GM21619 (cell line): ENCODE measurements around the gene PBX3.

Experiments used
- ATAC-seq: cut with Tn5 transposase; IDR thresholded peaks from one replicate; pipeline ENCODE4 v1.9.1; 2021; ENCODE audit not compliant: unreplicated experiment

PBX3 gene

GRCh38 chr9:125970340-125970739 lies 223.2 kb downstream of the PBX3 start:
- ATAC-seq = no peak

- no peak for ATAC-seq
Observed at GRCh38 chr9:125971050-125971449, 223.9 kb downstream of the PBX3 start.

DNA sequence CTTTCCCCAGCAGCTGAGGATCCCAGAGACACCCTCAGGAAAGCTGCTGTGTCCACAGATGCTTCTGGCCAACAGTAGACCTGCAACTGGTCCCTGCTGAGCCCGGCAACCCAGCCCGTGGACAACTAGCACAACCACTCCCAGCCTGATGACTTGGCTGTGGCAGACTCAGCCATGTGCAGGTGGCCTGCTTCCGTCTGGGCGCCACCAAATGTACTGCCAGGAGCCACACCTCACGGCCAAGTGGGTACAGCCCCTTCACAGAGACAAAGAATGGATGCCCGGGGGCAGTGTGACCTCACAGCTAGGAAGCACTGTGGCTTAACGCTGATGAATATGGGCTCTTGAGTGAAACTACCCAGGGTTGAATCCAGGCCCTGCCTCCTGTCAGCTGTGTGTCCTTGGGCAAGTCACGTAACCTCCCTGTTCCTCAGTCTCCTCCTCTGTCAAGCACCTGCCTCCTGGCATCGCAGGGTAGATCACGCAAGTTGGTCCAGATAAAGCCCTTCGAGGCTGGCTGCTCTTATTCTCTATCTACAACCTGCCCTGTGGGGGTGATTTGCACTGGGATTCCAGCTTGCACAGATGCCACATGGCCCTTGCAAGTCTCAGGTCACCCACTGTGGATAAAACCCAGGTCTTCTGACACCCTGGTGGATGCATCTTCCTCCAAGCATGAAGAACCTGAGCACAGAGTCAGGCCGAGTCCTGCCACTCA lies 225.0 kb downstream of the PBX3 start:
- no peak for ATAC-seq

DNA sequence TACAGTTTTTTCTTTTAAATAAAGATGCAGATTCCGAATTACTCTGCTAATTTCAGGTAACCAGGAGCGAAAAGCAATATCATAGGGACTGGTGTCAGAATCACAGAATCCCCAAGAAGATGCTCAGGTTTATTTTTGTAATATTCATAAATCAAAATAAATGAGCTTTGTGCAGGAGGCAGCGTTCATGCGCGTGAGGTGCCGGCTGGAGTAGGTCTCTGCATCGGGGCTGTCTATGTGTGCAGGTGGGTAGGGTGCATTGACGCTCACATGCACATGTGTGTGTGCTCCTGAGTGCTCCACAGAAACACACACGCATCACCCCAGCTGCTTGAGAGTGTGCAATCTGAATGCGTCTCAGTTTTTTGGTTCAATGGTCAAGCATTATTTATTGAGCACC lies 226.4 kb downstream of the PBX3 start:
- no peak for ATAC-seq

- ATAC-seq = no peak
Observed at GRCh38 chr9:125974705-125975104, 227.5 kb downstream of the PBX3 start.

GRCh38 chr9:125977223-125977622 lies 230.1 kb downstream of the PBX3 start:
- no peak for ATAC-seq

DNA sequence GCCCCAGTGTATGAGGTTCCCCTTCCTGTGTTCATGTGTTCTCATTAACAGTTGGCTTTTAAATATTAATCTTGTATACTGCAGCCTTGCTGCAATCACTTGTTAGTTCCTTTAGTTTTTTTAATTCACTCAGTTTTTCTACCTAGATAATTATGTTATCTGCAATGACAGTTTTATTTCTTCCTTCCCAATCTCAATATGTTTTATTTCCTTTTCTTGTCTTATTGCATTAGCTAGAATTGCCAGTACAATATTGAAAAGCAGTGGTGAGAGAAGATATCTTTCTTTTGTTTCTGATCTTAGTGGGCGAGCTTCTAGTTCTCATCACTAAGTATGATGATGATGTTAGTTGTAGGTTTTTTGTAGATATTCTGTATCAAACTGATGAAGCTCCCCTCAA lies 232.2 kb downstream of the PBX3 start:
- no peak for ATAC-seq

GRCh38 chr9:125982798-125983406 lies 235.7 kb downstream of the PBX3 start:
- ATAC-seq = no peak

DNA sequence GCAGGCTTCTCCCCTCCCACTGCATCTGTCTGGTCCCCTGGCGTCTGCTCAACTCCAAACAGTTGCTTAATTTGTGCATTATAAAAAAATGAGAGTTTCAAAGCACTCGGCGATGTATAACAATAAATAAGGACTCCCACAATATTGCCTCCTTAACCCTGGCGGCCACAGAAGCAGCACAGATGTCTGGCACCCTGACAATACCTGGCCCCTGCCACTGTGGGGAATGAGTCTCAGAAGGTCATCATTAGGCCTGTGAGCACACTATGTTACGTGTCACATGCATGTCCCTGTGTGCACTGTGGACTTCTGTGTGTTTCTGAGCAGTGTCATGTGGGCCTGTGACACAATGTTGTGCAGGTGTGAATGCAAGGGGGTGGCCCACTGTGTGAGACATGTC lies 236.5 kb downstream of the PBX3 start:
- ATAC-seq = no peak

DNA sequence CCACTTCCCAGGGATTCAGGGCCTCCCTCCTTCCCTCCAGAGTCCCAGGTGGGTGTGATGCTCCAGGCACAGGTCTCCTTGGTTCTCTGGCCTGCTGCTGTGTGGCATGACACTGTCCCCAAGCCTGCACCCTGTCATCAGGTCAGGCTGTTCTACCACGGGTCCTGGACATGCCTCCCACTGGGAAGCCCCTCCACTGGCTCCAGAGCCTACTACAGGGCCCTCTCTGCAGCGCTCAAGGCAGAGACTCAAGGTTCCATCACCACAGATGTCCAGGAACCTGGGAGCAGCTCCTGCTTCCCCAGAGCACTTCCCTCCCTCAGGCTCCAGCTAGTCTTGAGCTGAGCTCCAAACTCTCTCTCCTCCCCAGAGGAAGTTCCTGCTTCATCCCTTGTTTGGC lies 237.3 kb downstream of the PBX3 start:
- ATAC-seq = no peak

GRCh38 chr9:125985142-125985997 lies 238.2 kb downstream of the PBX3 start:
- ATAC-seq = no peak

GRCh38 chr9:125985998-125986655 lies 239.0 kb downstream of the PBX3 start:
- no peak for ATAC-seq

GRCh38 chr9:125986966-125987365 lies 239.8 kb downstream of the PBX3 start:
- no peak for ATAC-seq

DNA sequence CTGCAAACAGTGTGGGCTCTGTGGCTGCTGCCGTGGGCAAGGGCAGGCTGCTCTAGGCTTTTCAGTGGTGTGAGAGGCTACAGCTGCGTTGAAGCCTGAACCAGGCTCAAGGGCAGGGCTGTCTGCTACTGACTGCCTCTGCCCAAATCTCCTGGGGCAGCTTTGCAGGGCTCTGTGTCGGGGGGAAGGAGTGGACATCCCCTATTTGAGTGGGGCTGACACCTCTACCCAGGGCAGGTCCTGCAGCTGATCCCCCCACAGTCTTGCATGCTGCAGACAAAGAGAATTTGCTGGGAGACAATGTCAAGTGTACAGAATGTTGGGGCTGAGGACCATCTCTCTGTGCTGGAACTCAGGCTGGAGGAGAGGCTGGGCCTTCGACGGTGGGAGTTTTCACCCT lies 240.2 kb downstream of the PBX3 start:
- no peak for ATAC-seq

- no peak for ATAC-seq
Observed at GRCh38 chr9:125988479-125989050, 241.4 kb downstream of the PBX3 start.

GRCh38 chr9:125989090-125989501 lies 241.9 kb downstream of the PBX3 start:
- ATAC-seq = no peak

DNA sequence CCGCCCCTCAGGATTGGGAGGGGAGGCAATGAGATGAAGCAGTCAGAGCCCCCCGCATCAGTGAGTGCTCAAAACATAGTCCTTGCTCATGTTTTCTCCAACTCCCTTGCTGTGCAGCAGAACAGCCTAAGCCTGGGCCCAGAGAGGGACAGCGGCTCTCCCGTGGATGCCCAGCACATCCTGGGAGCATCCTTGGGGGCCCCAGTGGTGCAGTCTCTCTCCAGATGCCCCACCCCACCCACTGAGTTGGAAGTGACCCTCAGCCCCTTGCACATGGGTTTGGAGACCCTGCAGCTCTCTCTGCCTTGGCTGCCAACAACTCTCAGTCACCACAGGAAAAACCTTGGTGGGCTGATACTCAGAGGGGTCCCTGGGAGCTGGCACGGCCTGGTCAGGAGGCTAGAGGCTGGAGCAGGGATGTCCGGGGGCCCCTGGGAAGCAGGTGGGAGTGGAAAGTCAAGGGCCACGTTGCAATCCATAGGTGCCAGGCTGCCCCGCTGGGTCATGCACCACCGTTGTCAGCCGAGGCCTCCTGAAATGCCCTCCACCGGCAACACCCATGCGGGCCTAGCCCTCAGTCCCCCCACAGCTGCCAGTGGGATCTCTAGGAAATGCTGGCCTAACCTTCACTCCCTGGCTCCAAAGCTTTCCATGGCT lies 242.5 kb downstream of the PBX3 start:
- no peak for ATAC-seq

- no peak for ATAC-seq
Observed at GRCh38 chr9:125990186-125990792, 243.1 kb downstream of the PBX3 start.

DNA sequence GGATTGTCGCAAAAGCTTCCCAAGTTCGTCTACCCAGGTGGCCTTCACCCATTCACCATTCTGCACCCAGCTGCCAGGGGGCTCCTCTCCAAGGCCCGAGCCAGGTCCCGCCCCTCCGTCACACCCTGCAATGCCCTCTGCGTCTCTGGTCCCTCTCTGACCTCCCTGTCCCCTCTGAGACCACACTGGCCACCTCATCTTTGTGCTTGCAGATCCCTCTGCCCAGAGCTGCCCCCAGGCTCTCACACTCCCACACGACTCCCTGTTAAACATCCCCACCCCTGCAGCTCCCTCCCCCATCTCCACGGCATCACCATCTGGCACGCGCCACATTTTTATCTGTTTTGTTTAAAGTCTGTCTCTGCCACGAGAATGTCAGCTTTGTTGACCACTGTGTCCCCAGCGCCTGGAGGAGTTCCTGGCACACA lies 243.6 kb downstream of the PBX3 start:
- ATAC-seq = no peak

GRCh38 chr9:125991886-125992529 lies 244.8 kb downstream of the PBX3 start:
- no peak for ATAC-seq
